HG03196 (cell line): Measurements from ENCODE around the gene PLEKHG5.

Experiments used
- ATAC-seq: cut with Tn5 transposase; IDR thresholded peaks from one replicate; pipeline ENCODE4 v1.9.1; 2021; ENCODE audit not compliant: unreplicated experiment

Gene PLEKHG5

DNA sequence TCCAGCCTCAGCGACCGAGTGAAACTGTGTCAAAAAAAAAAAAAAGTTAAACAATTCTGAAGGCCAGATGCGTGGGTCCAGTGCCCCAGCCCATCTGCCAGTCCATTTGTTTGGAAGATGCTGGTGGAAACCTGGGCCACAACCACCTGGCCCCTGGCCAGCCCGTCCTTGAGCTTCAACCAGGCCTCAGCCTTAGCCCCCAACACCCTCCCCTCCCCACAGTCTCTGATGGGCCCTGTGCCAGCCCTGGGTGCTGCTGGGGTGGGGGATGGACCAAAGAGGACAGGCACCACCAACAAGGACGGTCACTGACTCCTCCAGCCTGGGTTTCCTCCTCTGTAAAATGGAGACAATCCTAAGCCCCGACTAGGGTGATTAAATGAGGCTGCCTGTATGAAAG lies 19.6 kb upstream of the PLEKHG5 start:
- ATAC-seq, result no peak

DNA sequence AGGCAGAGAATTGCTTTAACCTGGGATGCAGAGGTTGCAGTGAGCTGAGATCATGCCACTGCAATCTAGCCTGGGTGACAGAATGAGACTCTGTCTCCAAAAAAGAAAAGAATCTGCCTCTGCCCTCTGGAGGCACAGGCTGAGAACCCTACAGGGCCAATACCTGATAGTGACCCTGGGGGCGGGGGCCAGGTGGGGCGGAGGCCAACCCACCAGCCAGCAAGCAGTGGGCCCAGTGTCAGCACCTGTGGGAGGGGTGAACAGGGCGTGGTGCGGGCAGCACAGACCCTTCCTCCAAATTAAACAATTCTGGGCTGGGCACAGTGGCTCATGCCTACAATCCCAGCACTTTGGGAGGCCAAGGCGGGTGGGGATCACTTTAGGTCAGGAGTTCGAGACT lies 19.0 kb upstream of the PLEKHG5 start:
- no peak for ATAC-seq

DNA sequence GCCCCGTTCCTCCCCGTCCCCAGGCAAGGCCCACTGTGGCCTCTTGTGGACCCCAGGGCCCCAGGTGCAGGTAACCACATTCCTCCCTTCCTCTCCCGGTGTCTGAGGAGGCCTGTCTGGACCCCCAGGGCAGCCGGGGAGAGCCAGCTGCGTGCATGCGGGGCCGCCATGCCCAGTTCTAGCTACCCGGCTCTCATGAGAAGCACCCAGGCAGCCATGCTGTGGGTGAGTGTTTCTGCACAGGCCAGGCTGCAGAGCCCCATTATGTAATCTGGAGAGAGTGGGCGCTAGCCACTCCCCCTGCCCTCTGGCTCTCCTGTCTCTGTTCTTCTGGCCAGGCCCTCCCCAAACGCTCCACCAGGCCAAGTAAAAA lies 18.4 kb upstream of the PLEKHG5 start:
- ATAC-seq, result no peak

DNA sequence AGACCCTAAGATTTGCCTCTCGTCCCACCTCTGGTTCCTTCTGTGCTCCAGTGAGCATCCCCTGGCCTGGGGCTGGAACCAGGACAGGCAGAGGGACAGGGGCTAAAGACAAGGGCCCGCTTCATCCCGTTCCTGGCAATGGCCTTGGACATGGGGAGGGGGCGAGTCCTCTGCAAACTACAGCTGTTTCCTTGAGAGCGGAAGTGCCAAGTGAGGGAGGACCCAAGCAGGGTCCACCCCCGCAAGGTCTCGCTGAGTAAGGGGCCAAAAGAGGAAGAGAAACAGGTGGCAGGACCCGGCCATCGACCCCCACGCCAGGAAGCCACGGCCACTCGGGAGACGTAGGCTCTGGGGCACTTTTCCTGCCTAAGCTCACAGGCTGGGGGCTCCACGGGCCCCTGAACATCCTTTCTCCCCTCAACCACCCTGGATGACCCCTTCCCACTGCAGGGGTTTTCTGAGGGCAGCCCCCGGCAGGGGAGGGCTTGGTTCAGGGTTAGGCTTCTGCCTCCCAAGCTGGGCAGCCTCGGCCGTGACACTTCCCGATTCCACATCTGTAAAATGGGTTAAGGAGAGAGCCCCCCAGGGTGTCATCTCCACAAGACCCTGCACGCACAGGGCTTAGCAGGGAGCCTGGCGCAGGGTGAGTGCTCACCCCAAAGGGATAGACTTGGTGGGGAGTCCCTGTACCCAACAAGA lies 17.9 kb upstream of the PLEKHG5 start:
- ATAC-seq, result no peak

DNA sequence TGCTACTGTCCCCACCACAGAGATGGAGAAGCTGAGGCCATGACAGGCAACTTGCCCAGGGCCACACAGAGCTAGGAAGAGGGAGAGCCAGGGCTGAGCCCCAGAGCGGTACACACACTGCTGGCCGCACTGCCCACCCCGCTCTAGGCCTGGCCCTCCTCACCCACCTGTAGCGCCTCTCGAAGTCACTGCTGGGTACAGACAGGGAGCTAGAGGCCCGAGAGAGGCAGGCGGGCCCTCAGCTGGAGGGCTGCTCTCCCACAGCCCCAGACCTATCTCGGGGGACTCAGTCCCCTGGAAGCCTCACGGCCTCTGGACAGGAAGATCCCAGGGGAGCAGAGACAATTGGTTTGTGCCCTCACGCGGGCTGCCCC lies 17.3 kb upstream of the PLEKHG5 start:
- ATAC-seq, result no peak

DNA sequence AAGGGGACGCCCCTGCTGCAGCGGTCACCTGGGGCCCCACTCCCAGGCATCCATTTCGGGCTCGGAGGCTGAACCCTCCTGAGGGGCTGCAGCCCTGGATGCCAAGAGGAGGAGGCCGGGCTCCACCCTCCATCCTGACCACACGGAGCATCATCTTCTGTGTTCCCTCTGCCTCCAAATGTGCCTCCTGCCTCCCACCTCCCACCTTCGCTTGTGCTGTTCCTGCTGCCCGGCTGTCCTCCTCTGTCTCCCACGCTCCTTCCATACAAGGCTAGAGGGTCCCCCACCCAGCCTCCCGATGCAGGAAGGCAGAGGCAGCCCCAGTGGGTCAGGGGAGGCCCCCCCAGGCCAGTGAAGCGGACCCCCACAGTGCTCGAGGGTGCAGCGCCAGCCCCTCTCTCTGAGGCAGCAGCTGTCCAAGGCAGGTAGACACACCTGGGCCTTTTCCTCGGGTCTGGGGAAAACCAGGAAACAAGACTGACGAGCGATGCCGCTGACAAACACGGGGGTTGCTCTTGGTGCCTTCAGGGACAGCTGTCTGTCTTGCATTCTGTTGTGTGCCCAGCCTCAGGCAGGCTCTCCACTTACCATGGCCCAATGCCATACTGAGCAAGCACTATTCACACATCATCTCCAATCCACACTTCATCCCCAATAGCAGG lies 16.8 kb upstream of the PLEKHG5 start:
- no peak for ATAC-seq

DNA sequence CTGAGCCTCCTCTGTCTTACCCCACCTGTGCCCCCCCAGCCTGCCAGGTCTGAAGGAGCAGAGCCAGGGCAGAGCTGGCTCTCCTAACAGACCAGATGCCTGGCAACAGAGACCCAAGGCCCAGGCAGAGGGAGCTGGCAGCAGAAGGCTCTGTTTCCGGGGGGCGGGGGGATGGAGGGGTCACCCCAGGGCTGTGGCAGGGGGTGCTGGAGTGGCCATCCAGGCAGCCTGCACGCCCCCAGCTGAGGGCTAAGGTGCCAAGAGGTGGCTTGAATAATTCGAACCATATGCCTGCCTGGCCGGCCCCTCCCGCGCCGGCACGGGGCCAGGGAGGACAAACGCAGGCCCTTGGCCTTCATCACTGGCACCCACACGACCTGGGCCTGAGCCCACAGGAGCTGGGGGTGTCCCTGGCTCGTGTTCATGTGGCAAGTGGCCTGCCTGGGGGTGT lies 16.0 kb upstream of the PLEKHG5 start:
- no peak for ATAC-seq

DNA sequence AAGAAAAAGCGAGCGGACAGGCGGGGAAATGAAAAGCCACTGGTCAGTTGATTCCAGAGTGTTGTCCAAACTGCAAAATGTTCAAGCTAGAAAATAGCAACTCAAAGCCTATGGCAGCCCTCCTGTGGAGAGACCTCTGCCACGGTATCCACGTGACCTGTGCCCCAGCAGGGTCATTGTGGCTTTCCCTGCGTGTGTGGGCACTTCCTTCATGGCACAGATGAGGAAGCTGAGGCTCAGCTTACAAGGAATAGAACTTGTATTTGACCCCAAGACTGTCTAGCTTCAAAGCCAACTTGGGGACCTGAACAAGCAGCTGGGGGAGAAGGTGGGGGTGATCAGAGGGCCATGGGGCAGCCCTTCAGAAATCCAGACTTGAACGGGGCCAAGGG lies 15.6 kb upstream of the PLEKHG5 start:
- ATAC-seq, result no peak

DNA sequence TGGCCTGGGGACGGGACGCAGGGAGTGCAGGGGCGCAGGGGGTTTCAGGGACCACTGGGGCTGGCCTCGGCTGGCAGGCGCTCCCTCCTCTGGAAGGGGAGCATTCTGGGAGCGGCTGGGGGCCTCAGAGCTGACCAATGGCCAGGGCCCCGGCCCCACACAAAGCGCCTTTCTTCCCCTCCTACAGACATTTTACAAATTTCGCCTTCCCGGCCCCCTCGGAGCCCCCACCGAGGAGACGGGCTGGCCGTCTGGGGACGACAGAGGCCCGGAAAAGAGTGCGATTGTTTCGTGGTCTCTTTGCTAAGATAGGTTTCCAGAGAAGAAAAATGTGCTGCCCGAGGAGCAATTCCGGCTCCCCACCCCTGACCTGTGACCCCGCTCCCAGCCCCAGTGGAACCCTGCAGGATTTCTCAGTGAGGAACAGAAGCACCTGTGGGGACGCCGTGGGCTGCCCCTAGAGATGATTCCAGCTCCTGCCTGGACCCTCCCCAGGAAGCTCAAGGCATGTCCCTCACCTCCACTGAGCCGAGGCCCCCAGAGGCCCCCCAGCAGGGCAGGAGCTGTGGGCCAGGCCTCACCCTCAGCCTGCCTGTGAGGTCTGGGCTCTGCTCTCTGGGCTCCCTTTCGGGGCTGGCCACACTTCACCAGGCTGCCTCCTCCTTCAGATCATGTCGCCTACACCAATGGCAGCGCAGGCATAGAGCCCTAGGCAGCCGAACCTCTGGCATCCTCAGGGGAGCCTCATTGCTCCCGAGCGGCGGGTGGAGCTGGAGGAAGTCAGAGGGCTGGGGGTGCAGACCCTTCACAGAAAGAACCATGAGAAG lies 15.0 kb upstream of the PLEKHG5 start:
- no peak for ATAC-seq

DNA sequence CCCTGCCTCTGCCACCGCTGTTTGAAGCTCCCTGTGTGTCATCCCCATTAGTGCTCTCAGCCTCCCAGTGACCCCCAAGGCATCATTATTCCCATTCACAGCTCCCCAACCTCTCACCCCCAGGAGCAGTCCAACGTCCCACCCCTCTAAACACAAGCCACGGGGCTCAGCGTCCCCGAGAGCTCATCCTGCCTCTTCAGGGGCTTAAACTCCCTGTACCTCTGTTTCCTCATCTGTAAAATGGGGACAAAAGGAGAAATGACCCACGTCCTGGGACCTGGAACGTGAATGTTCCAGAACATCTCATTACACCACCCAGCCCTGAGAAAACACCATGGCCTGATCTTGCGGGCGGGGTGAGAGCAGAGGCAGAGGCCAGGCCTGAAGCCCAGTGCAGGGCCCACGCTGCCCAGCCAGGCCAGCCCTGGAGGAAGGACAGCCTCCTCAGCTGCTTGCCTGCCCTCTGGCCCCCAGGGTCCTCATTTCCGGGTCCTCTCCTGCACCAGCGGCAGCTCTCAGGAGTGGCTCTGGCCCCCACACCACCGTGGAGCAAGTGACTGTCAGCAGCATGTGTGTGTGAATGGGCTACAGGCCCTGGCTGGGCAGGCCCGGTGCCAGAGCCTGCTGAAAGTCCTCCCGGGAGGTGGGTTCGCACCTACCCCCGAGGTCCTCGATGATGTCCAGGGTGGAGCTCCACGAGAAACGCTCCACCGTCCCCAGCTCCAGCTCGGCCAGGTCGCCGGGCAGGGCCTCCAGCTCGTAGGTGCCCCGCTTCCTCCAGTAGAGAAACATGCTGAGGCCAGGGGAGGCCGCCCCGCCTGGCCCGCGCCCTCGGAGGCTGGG lies 14.1 kb upstream of the PLEKHG5 start:
- ATAC-seq, result no peak

DNA sequence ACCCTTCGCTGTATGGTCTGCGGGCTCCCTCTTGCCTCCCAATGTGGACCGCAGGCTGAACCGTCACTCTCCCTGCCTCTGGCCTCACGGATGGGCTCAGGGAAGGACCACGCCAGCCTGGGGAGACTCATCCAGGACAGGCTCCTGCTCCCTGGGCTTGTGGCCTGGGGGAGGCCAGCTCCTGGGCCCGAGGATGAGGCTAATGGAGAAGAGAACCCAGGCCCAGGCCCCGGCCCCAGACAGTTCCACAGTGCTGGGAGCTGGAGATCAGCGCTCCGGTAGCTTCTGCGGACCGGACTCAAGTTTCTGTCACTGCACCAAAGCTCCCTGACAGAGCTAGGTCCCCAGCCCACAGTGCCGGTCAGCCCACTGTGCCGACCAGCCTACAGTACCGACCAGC lies 13.4 kb upstream of the PLEKHG5 start:
- ATAC-seq, result no peak

DNA sequence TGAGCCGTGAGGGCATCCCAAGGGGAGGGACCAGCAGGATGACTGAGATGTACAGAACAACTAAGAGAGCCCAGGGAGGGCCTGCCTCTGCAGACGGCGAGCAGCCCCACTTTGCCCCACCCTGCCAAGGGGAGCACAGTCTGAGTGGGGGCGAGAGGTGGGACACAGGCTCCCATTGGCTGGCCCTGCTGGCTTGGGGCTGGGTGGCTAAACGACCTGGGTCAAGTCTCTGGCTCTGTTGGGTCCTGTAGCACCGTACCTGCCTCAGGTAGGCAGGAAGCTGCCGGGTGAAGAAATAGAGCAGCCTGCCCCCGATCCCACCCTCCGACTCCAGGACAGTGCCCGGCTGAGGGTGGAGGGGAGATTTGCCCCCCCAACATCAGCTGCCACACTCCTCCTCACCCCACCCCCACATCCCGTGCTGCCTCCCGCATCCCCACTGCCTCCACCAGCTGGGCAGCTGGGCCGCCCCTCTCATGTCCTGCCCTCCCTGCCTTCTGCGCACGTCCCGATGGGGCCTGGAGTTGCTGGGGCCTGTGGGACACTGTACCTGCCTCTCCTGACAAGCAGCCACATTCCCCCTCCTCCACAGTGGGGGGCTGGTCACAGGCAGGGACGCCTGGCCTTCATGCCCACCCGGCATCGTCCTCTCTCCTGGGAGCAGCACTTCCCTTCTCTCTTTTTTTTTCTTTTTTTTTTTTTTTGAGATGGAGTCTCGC lies 12.6 kb upstream of the PLEKHG5 start:
- no peak for ATAC-seq

DNA sequence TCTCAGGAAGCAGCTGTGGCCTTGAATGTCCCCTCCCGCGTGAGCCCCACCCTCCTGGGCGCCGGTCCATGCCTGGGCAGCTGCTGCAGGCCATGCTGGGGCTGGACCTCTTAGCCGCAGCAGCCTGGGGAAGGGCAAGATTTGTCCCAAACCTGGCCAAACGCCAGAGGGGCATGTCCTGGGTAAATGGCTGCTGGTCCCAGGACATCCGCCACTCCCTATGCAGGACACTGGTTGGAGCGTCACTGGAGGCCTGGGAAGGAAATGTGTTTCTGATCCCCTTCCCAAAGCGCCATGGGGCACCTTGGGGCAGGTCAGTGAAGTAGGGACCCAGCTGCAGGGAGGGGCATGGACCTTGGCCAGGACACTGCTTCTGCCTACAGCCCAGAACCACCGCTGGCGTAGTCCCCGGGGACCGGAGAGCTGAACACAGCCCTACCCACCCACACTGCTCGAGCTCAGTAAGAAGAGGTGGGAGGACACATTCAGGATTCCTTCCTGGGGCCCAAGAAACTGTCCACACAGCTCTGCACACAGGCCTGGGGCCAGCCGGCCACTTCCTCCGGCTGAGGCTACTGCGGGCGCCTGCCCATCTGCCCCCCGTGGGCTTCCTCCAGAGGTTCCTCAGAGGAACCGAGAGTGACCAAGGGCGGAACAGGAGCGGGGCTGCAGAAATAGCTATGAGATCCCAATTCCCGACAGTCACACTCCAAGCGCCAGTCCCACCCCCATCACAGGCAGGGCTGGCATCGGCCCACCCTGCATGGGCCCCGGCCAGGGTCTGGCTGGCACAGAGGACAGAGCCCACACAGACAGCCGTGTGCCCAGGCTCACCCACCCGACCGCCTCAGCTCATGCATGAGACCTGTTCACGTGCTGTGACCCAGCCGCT lies 10.8 kb upstream of the PLEKHG5 start:
- ATAC-seq, result no peak

DNA sequence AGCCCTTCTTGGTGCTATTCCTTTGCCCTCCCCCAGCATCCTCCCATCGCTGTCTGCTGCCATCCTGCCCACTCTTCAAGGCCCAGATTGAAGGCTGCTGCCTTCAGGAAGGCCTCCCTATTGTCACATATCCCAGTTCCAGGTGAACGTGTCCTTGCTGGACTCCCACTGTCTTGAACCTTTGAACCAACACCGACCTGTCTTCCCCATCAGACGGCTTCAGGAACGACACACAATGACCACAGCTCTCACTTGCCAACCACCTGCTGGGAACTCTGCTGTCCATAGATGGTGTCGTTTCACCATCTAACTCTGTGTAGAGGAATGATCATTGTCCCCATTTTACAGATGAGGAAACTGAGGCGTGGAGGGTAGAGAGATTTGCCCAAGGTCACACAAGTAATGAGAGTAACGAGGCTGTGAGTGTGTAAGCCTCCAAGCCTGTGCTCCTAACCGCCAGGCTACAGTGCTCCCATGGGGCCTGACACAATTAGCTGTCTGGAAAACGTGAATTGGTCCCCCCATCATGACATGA lies 9.9 kb upstream of the PLEKHG5 start:
- ATAC-seq, result no peak

DNA sequence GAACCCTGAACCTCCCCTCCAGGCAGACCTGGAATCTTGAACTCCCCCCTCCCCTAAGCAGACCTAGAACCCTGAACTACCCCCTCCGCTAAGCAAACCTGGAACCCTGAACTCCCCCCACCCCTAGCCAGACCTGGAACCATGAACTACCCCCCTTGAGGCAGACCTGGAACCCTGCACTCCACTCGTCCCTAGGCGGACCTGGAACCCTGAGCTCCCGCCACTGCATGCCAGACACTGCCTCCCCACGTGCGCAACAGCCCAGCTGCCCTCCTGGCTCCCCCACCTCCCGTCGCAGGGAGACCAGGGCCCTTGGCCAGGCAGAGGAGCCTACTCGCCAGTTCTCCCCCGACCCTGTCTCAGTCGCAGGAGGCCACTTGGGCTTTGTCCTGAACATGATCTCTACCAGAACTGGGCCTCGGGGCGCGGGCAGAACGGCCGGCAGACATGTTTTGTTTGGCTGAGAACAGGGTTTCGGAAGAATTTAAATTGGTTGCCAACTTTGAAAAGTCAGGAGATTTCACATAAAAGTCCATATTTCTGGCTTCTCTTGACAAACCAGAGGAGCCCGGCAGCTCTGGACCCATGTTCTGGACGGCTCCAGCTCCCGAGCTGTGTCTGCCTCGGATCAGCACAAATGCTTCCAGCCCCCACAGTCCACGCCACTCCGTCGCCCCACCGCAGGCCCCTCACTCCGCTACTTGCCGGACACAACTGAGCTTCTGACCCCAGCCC lies 9.2 kb upstream of the PLEKHG5 start:
- no peak for ATAC-seq

DNA sequence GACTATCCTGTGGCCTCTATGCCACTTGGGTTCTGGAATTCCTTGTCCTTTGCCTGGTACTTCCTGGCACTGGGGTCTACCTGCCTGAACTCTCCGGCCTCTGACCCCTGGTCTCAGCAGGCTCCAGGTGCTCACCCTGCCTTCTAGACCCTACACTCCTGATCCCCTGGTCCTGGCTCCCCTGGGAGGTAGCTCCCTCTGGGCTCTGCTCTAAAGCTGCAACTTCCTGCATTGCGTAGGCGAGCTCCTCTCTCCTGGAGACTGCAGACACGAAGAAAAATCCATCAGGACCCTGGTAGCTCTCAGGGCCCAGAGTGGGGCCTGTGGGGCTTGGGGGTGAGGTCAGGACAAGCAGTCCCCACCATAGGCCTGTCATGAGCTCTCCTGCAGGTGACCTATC lies 7.8 kb upstream of the PLEKHG5 start:
- ATAC-seq, result no peak

DNA sequence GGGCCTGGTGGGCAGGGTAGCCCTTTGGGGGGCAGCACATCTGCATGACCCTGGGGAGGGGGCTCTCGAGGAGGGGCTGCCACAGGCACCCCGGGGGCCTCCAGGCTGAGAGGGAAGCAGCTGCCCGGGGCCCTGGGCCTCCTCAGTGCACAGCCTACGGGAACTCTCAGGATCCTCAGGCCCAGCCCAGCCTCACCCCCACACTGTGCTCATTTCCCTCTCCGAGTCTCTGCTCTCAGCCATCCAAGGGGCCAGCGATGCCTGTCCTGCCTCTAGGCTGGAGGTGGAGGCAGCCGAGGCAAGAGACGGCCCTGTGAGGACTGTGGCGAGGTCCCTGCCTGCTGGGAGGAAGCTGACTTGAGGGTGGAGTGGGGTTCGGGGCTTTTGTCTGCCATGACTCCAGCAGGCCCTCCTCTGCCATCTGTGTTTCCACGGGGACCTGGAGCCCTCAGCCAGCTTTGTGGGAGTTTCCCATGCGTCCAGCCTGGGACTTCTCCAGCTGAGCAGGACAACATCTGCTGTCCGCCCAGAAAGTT lies 7.2 kb upstream of the PLEKHG5 start:
- no peak for ATAC-seq

DNA sequence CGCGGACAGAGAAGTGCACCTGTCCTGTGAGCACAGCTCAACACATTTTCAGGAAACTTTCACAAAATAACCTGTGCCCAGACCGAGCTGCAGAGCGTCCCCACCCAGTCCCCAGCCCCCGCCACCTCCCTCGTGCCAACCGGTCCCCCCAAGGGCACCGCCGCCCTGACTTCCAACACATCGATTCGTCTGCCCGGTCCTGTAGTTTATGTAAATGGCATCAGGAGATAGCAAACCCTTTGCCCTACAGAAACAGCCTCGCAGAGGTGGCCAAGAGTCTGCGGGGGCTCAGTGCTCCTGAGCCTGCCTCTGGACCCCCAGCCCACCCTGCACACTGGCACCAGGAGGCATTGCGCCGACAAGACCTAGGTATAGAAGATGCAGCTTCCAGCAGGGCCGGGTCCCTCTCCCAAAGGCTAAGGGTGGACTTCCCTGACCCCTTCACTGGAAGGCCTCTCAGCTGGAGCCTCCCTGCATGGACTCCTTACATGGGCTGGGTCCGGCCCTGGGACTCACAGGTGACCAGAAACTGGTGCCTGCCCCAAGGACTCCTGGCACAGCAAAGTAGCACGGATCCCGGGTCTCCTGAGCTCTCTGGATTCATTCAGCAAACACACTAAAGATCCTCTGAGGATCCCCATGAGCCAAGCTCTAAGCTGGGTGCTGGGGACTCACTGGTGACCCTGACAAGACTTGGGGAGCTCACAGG lies 6.6 kb upstream of the PLEKHG5 start:
- no peak for ATAC-seq
